ENCODE measurements around the gene ARHGAP1.

DNA sequence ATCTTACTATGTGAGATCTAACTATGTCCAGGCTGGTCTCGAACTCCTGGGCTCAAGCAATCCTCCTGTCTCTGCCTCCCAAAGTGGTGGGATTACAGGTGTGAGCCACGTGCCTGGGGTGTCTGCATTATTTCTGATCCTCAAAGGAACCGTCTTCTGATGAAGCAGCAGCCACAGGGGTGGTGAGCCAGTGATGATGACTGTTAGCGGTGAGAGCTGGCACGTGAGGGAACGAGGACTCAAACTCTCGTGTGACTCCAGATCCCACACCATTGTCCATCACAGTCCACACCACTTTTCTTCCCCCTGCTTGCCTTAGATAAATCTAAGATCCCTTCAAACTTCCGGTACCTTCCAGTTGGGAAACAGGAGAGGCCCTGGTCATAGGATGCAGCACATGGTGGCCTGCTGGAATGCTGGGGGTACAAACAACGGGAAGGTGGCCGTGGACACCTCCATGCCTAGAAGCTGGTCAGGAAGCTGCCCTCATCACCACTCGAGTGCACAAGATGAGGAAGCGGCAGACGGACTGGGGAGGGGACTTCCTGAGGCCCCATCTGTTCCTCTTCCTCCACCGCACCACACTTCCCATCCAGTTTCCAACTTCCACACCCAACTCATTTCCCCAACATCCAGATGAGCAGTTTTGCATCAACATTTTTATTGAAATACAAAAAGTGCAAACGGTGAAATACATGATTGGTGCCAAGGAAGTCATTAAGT lies 23.8 kb downstream of the ARHGAP1 start:
- TF ChIP-seq EZH2 (IDR thresholded peaks at IDR 0.05): no peak
- TF ChIP-seq FOXP2 (optimal IDR thresholded peaks at IDR 0.05; ENCODE audit: control extremely low read depth, extremely low read length, insufficient read depth): no peak

Data from SK-N-MC (cell line).